Activated gamma-delta T cell treated with Interleukin-2 at 50 U/mL for 16 hours (primary cell): ENCODE measurements around the gene HMGB1.

Experiments
- DNase-seq: peaks from one replicate; pipeline ENCODE4 v3.0.0-alpha.2; 2020

The HMGB1 gene

DNA sequence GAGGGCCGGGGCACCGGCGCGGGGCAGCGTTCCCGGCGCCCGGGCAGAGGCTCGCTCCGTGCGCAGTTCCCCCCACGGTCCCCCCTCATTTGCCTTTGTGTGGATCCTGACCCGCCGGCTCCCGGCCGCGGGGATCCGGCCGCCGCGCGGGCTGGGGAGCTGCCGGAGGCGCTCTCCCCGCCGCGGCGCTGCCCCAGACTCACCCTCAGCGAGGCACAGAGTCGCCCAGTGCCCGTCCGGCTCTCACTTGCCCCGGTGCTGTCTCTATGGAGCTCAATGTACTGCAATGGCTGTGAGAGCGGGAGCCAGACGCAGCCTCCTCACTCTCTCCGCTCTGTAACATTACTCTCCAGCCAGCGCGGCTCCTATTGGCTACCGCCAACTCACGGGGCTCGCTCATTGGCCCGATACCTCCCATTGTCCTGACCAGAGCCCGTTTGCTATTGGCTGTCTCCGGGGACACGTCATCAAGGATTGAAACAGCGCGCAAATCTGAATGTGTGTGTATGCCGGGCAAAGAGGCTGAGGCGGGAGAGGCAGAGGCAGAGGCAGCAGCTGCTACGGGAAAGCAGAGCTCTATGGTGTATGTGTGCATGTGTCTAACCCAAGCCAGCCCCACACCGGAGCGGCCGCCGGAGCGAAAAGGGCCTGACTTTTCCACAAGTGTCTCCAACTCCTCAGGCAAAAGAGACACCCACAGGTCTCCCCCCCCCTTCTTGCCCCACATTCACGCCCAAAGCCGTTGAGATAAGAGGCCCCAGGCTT is at the start of gene HMGB1:
TSS of gene HMGB1 (minus strand) at position 344 of the 765 bp plus-strand sequence. CDS start 2,256 bp downstream, outside the sequence.
- DNase-seq = peak; percentile 96

DNA sequence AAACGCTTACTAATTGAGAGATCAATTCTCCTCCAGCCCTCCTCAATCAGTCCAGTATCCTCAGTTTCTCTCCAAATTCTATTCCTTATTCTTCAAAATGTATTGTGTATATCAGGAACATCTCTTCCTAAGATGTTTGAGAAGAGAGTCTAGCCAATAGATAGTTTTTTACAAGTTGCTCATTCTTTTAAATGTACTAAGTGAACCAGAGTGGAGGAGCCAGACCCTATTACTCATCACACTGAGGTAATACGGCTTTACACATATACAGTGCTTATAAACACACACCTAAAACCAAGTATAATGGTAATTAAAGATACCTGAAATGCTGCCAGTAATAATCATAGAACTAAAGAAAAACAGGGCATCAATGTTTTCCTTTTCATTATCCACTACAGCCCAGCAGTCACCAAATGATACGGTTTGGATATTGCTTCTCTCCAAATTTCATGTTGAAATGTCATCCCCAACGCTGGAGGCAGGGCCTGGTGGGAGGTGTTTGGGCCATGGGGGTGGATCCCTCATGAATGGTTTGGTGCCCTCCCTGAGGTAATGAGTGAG is 45.2 kb upstream of the HMGB1 start:
- DNase-seq = no peak

DNA sequence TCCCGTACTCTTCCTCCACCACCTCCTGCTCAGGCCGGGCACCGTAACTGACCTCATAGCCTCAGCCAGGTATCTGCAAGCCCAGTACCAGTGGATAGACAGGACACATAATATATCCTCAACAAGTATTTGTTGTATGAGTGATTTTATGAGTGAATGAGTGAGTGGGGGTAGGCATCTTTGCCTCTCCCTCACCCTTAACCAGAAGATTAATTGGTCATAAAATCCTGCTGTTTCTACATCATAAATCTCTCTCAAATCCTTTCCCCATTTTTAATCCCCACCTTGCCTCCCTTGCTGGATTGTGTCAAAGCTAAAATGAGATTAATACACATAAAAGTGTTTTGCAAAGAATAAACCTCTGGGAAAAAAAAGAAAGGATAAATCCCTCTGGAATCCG is 44.4 kb upstream of the HMGB1 start:
- no peak for DNase-seq

DNA sequence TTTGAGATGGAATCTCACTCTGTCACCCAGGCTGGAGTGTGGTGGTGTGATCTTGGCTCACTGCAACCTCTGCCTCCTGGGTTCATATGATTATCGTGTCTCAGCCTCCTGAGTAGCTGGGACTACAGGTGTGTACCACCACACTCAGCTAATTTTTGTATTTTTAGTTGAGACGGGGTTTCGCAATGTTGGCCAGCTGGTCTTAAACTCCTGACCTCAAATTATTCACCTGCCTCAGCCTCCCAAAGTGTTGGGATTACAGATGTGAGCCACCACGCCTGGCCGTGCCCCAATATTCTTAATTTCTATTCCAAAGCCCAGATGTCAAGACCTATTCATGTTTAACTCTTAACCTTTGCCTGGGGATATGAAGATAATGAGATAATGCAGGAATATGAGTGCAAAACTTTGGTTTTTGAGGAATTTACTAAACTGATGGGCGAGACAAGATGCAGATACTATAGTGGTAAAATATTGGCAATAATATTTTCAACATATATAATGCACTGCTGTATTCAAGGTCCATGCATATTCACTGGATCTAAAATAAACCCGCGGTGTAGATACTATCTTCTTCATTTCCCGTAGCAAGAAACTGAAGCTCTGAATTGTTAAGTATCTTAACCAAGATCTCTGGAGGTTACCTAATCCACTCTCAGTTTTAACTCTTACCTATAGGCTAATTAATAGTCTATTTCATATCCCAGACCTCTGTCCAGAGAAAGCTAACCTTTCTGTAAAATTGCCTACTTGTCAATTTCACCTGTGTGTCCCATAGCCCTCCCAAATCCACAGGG is 43.7 kb upstream of the HMGB1 start:
- no peak for DNase-seq

DNA sequence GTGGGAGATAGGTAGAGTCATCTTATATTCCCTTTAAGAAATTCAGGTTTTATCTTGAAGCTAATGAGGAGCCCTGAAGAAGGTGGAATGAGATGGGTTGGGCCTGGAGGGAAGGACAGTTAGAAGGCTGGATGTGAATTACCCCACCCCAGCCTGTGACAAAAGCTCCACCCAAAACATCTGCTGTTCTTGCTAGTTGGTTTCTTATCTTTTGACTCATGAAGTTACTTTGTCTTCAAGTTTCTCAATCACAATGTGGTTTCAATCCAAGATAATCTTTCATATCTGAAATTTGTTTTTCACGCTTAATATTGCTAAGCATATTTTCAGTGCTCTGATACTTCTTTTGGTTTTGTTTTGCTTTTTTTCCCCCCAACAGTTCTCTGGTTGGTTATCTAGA is 38.3 kb upstream of the HMGB1 start:
- DNase-seq = no peak

DNA sequence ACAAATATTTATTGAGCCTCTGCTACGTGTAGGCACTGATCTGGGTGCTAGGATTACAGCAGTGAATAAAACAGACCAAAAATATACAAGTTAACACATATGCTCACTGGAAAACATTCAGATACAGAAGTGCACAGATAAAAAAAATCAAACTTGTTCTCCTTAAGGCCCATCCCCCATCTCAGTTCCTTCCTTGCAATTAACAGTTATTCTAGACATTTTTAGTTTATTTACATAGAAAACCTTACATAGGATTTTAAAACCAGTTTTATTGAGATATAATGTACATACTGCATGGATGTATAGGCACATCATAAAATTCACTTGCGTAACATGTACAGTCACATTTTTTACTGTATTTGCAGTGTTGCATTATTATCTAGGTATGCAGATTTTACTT is 36.5 kb upstream of the HMGB1 start:
- no peak for DNase-seq

DNA sequence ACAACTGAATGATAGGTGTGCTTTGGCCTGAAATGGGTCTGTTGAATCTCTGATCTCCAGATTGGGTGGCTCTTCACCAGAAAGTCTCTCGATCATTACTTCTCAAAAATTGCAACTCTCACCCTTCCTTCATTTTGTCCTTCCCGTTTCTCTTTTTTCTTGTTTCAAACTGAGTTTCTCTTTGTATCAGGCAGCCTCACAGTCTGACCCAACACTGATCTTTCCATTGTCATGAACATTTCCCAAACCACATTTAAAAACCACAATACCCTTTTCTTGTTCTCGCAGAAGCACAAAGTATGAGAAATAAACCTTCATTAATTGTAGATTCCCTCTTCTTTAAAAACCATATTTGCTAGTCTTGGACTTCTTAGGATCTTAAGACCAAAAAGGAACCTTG is 33.6 kb upstream of the HMGB1 start:
- DNase-seq = no peak

DNA sequence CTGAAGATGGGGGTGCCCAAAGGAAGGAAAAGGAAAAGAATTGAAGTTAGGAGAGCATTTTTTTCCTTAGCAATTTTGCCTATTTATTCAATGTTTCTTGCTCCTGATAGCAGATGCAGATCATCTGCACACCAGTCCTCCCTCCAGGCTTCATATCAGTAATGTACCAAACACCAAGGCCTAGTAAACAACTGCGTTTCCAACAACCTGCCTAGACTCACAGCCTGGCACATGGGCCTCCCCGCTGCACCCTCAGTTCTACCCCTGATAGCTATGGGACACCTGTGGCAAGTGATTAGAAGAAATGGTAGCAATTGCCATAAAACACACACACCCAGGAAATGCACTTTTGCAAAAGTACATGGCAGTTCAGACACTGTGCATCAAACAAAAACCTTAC is 30.4 kb upstream of the HMGB1 start:
- no peak for DNase-seq

DNA sequence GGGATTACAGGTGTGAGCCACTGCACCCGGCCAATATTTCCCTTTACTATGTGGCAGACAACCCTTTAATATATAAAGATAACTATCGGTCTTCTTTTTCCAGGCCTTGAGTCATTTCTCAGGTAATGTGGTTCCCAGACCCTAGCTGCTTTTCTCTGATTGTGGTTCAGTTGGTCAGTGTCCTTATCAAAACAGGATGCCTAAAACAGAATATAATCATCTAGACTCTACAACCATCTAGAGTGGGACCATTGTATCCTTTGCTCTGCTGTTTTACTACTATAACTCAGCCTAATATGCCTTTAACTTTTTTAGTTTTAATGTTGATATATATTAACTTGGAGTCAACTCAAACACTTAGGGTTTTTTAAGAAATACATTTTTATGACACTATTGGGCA is 30.0 kb upstream of the HMGB1 start:
- no peak for DNase-seq

DNA sequence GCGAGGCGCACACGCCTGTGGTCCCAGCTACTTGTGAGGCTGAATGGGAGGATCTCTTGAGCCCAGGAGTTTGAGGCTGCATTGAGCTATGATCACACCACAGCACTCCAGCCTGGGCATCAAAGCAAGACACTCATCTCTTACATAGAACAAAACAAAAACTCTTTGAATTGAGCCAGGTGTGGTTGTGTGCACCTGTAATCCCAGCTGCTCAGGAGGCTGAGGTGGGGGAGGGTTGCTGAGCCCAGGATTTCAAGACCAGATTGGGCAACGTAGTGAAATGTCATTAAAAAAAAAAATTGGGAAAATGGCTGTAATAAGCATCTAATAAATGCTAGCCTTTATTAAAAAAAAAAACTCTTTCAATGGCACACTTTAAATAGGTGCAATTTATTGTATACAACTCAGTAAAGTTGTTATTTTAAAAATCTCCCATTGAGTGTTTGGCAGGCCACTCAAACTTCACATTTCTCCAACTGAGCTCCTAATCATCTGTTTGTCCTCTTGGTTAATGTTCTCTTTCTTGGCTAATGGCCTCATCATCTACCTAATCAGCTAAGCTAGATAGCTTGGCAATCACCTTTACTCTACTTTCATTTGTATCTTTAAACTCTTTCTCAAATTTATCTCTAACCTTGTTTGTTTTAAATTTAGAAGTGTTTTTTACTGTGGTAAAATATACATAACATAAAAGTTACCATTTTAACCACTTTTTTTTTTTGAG is 28.1 kb upstream of the HMGB1 start:
- no peak for DNase-seq

DNA sequence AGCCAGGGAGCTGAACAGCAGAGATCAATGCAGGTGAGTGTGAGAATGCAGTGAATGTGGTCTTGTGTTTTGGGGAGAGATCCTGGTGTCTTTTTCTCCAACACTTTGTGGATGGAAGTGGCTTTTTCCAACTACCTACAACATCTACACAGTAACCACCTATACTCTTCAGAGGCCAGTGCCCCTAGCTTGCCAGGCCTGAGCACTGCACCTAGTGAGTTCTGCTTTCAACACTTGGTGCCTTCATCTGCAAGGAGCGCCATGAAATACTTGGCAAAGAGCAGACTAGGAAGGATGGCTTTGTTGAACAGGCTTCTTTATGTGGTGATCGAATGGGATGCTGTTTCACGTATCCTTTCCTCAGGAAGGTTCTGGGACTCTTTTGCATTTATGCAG is 21.3 kb upstream of the HMGB1 start:
- no peak for DNase-seq

DNA sequence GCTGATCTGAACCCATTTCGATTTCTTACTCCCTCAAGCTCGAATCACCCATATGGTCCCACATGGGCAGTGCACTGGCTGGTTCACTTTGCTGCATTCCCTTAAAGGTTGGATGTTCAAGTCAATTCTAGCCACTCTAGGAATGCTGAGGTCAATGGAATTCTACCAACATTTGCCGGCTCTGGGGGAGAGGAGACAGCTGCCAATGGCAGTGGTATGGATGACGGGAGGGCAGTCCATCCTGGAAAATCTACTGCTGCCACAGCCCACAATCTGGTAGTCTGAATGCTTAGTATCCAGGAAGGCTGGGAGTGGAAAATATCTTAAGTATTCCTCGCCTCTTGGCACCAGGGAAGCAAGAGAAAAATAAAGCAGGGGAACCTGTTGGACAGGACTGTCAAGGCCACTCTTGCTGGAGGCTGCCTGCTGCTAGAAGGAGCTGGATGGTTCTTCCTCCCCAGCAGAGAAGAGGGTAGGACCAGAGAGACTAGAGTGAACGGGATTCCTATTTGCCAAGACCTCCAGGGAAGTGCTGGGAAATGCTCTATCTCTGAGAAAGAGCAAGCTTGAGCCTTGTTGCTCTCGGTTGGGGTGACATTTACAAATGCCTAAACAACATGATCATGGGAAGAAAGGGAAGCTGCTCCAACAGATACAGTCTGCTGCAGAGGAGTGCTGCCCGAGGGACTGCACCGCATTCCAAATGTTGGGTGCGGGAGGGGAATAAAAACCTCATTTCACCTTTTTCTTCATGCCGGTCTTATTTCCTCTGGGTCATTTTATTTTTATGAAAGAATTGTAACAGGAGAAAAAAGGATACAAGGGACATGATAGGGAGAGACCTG is 20.7 kb upstream of the HMGB1 start:
- DNase-seq = no peak

DNA sequence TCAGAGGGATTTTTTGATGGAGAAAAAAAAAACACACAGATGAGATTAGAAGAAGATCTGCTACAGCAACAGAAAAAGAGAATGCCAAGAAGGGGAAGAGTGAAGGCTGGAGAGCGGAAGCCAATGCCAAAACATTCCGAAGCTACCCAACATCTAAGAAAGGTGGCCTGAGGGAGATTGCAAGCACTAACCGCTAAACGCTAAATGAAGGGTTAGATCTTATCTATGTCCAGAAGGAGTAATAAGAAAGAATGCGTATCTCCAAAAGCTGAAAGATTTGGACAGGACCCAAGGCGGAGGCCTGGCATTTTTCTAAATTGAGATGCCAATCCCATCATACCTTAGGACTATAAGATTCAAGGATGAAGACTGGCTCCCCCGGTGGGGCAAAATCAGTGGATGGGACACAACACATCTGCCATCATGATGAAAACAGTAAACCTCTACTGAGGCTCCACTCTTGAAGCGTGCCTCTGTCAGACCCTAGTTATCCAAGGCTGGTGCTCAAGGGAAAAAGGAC is 15.6 kb upstream of the HMGB1 start:
- no peak for DNase-seq

DNA sequence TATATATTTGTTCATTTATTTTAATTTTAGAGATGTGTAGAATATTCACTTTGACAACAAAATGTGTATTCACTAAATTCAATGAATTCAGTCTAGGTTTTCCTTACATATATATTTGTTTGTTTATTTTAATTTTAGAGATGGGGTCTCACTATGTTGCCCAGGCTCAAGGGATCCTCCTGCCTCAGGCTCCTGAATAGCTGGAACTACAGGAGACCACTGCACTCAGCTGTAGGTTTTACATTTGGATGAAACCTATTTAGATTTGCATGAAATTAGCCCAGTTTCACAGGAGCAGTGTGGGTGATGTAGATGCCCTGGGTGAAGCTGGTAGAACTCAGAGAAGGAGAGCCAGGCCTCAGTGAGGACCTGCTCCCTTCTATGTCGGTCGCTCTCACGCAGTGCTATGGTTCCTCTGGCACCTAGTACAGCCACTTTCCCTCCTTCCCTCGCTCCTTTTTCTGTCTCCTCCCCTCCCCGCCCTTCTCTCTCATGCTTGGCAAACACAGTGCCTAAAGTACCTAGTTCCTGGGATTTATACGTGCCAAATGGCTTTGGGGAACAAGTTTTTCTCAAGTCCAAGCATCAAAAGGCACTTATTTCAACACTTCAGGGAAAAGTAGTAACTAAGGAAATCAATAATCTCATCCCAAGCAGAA is 14.7 kb upstream of the HMGB1 start:
- no peak for DNase-seq

DNA sequence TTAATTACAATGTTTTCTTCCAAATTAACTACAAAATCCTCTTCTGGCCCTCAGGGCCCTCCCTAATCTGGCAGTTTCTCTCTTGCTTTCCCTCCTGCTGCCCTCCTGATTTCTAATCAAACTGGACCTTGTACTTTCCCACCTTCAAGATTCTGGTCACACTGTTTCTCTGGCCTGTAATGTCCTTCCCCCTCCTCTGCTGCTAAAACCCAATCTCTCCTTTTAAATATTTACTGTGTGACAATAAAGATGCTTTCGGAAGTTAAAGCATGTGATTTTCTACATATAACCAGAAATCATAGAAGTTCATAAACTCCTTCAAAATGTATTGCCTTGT is 14.1 kb upstream of the HMGB1 start:
- no peak for DNase-seq

DNA sequence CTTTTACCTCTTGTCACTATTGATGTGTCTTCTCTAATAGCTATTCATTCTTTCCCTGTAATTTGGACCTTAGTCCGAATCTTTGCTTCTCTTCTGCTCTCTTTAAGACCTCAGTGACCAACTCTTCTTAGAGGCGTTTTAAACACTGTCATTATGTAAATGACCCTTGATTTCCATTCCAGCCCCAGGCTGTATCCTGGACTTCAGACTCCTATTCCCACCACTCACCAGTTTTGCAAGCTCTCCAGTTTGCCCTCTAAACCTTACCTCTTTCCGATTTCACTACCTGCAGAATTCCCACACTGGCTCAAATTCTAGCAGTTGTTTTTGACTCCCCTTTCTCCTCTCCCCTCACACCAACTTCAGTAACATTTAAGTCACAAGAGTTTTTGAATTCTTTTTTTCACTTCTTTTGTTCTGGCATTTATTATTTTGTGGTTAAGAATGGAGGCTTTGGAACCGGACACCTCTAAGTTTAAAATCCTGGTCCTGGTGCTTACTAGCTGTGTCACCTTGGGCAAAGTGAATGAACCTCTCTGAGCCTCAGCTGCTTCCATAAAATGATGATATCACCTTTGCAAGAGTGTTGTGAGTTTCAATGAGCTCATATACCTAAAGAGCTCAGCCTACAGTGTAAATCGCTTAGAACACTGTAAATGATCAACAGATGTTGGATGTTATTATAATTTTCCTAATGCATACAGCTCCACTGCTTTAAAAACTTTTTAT is 13.6 kb upstream of the HMGB1 start:
- no peak for DNase-seq

DNA sequence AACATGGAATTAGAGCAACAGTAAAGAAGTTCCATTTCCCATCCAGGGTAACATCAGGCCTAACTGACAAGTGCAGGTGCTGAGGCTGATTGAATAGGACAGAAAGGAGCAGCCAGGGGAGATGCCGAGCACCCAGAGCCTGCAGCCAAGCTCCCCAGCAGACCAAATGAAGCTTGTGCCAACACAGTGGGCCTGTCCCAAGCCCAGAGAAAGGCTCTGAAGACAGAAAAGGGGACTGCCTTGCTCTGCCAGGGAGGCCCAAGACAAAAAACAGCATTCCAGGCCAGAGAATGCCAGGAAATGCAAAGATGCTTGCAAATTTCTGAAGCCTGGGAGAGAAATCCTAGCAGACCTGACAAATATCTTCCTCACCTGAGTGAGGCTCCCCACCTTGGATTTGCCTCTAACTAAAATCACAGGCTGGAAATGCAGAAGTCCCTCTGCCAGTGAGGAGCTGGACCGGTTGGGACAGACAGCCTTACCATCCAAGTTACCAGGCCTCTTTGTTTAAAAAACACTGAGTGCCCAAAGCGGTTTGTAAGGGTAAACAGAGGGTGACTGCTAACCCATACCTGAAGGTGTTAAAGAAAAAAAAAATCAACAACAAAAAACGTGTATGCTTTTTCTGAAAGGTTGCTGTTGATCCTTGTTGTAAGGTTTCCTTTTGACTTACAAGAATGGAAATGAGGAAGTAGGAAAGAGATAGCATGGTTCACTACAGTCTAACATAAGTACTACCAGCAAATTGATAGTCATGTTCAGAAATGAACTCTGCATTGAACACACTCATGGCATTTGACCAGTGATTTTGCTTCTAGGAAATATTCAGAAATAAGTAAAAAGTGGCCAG is 11.8 kb upstream of the HMGB1 start:
- DNase-seq = no peak

DNA sequence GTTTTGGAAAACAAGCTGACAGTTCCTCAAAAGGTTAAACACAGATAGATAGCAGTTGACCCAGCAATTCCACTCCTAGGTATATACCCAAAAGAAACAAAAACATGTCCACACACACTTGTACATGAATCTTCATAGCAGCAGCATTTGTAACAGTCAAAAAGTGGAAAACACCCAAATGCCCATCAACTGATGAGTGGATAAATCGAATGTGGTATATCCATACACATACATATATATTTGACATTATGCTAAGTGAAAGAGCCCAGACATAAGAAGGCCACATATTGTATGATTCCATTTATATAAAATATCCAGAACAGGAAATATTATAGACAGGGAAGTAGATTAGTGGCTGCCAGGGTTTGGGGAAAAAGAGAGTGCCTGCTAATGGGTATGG is 7.9 kb upstream of the HMGB1 start:
- no peak for DNase-seq

DNA sequence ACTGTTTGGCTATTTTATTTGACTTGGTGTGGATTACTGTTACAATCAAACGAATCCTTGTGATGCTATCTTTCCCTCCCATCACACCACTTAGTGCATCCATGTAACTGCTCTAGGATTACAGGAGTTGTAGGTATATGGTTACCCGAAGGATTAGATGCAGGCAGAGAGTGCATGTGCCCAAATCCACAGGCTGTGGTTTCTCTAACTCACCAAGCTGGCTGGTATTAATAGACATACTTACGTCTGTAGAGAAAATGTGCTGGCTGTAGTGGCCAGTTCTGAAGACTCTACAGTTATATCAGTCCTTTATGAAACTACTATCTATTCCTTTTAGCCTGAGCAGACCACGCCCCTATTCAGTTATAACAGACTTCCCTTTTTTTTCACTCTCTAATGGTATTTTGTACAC is 1.1 kb upstream of the HMGB1 start:
- no peak for DNase-seq

DNA sequence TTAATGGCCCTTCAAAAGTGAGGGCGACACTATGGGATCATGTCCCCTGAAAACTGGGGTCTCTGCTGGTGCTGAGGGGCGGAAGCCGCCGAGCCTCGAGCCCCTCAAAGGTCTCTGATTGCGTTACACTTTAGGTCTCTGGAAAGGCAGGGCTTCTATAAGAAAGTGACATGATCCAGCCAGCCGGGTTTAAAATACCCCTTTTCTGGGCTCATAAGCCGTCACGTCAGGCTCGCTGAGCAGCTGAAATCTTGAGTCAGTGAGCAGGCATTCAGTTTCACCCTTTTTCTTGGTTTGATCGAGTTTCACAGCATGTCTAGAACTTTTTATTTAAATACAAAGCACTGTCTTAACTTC is 600 bp upstream of the HMGB1 start:
- no peak for DNase-seq

DNA sequence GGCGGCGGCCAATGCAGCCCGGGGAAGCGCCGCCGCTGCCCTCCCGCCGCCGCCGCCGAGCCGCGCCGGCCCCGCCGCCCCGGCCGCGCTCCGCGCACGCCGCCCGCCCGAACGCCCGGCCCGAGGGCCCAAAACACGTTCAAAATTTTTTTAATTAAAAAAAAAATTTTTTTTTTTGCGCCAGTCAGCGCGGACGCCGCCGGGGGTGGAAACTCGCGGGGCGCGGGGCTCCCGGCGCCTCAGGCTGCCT is 468 bp downstream of the HMGB1 start:
- DNase-seq = no peak
